ENCODE results near the gene COPZ1. TPM values are rescaled to one million over a fixed set of nuclear protein-coding genes. Genes with fewer than 3 reads are reported as not detected.

The COPZ1 gene
- total and polyA plus RNA-seq, 9 of the 15 experiments (the other 6 are each of a cell fraction or from before 2014, with no cell fraction given): 137 to 487 (median 233) TPM

- no peak for FAIRE-seq
- Histone ChIP-seq H3K36me3 (ENCODE audit: control insufficient read depth, insufficient read depth, low read length) (peaks cover 31% of the 10 kb centered on the region), H3K27me3 (ENCODE audit: control insufficient read depth in 2 of 2, insufficient read depth in 2 of 2, low read length in 2 of 2) (no peaks in the 10 kb centered on the region), H3K4me2 (ENCODE audit: insufficient read depth, low read length) (peak overlapping the region; percentile 100), H3K27ac (ENCODE audit: extremely low read depth, low read depth, low read length) (peak overlapping the region; percentile 88), H3K79me2 (ENCODE audit: control insufficient read depth, insufficient read depth, low read length) (peaks cover 87% of the 10 kb centered on the region), H3K9me3 (replicated peaks; ENCODE audit: control insufficient read depth, insufficient read depth, low read depth, low read length) (no peaks in the 10 kb centered on the region), H3K4me3 (peak overlapping the region; percentile 78), H3K9me1 (ENCODE audit: control insufficient read depth, insufficient read depth, low read length) (no peaks in the 10 kb centered on the region), H2AFZ (ENCODE audit: low read depth, low read length) (no peak overlapping the region), H4K20me1 (replicated peaks; ENCODE audit: control insufficient read depth, insufficient read depth, low read length) (no peaks in the 10 kb centered on the region), H3K9ac (ENCODE audit: insufficient read depth in 1 of 2, low read depth in 2 of 2, low read length in 2 of 2) (peak overlapping the region; percentile 92 to 93; a peak in 3 of 4 replicates), H3K4me1 (replicated peaks in 1 of 2; ENCODE audit: control insufficient read depth in 2 of 2, insufficient read depth in 2 of 2, low read length in 2 of 2) (peaks cover 29 to 38% of the 10 kb centered on the region in 2 experiments)
- ChIA-PET CTCF (ENCODE audit: low intra/inter-chr PET ratio) (no interaction called here), POLR2A (interaction anchor here (0.9 to 4.1 kb wide), 10 partner anchors 10 to 58 kb away, joined by 3 to 19 read pairs (median 6); partner anchors contain the start of genes CBX5, COPZ1 and HNRNPA1)
- DNase-seq (ENCODE audit: extremely low read depth in 1 of 4, low spot score in 3 of 4): peak in 2 of 4 experiments; percentile 30 to 76
- BruUV-seq (replicated peaks): TSS peak; percentile 78
- intact Hi-C loops (cut with micrococcal nuclease) (no loop called here), in situ Hi-C loops (cut with MboI) (no loop called here)
- ATAC-seq: no peak
- WGBS (ENCODE audit: insufficient coverage, low coverage, missing lambda C conversion rate): 0% methylated on average over 1 of the region's 1 CpG
- TF ChIP-seq ZNF384 (IDR thresholded peaks at IDR 0.05; ENCODE audit: low read depth, low read length): peak; percentile 33; the same call in 1 of the 2 replicates
- TF ChIP-seq CEBPG (CRISPR knock-in tag; IDR thresholded peaks at IDR 0.05): no peak
- TF ChIP-seq CEBPG (tag; conservative IDR thresholded peaks at IDR 0.05 in 1 of 2, IDR thresholded peaks at IDR 0.05 in 1 of 2): no peak
- TF ChIP-seq ZNF589 (CRISPR knock-in tag; IDR thresholded peaks at IDR 0.05; ENCODE audit: low read depth): no peak
- 0 out of 2 replicates have a peak, but pooled peaks have one; percentile 5 for TF ChIP-seq KAT7 (CRISPR knock-in tag; IDR thresholded peaks at IDR 0.05; ENCODE audit: borderline replicate concordance)
- TF ChIP-seq, protein P1, sequence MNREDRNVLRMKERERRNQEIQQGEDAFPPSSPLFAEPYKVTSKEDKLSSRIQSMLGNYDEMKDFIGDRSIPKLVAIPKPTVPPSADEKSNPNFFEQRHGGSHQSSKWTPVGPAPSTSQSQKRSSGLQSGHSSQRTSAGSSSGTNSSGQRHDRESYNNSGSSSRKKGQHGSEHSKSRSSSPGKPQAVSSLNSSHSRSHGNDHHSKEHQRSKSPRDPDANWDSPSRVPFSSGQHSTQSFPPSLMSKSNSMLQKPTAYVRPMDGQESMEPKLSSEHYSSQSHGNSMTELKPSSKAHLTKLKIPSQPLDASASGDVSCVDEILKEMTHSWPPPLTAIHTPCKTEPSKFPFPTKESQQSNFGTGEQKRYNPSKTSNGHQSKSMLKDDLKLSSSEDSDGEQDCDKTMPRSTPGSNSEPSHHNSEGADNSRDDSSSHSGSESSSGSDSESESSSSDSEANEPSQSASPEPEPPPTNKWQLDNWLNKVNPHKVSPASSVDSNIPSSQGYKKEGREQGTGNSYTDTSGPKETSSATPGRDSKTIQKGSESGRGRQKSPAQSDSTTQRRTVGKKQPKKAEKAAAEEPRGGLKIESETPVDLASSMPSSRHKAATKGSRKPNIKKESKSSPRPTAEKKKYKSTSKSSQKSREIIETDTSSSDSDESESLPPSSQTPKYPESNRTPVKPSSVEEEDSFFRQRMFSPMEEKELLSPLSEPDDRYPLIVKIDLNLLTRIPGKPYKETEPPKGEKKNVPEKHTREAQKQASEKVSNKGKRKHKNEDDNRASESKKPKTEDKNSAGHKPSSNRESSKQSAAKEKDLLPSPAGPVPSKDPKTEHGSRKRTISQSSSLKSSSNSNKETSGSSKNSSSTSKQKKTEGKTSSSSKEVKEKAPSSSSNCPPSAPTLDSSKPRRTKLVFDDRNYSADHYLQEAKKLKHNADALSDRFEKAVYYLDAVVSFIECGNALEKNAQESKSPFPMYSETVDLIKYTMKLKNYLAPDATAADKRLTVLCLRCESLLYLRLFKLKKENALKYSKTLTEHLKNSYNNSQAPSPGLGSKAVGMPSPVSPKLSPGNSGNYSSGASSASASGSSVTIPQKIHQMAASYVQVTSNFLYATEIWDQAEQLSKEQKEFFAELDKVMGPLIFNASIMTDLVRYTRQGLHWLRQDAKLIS (CRISPR knock-in tag; IDR thresholded peaks at IDR 0.05): 0 out of 2 replicates have a peak, but pooled peaks have one; percentile 28
- TF ChIP-seq ZNF280A (IDR thresholded peaks at IDR 0.05; ENCODE audit: low read depth, partially characterized antibody): no peak
- TF ChIP-seq NEUROD1 (IDR thresholded peaks at IDR 0.05; ENCODE audit: borderline replicate concordance, low read depth, low read length, partially characterized antibody): no peak
- TF ChIP-seq, protein P2, sequence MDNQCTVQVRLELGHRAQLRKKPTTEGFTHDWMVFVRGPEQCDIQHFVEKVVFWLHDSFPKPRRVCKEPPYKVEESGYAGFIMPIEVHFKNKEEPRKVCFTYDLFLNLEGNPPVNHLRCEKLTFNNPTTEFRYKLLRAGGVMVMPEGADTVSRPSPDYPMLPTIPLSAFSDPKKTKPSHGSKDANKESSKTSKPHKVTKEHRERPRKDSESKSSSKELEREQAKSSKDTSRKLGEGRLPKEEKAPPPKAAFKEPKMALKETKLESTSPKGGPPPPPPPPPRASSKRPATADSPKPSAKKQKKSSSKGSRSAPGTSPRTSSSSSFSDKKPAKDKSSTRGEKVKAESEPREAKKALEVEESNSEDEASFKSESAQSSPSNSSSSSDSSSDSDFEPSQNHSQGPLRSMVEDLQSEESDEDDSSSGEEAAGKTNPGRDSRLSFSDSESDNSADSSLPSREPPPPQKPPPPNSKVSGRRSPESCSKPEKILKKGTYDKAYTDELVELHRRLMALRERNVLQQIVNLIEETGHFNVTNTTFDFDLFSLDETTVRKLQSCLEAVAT (IDR thresholded peaks at IDR 0.05): peak in 1 of 2 experiments; percentile 12; a peak in 1 of 4 replicates
- no peak for TF ChIP-seq ZNF140 (CRISPR knock-in tag; IDR thresholded peaks at IDR 0.05)
- no peak for TF ChIP-seq HMGXB4 (CRISPR knock-in tag; IDR thresholded peaks at IDR 0.05)
- TF ChIP-seq LEF1 (IDR thresholded peaks at IDR 0.05): peak; percentile 86; the same call in 1 of the 2 replicates
These were observed 23.4 kb upstream of the COPZ1 start for GRCh38 chr12:54301428-54302048.
